HFF-Myc (cell line): ENCODE results near the gene SLC22A12.

Experiments used
- DNase-seq: peaks from one replicate; pipeline ENCODE4 v3.0.0-alpha.2; 2011; ENCODE audit warnings: low read depth; ENCODE audit errors: extremely low read depth
- H3K4me3 ChIP-seq: replicated peaks from 2 replicates; pipeline ENCODE4 v1.5.1; 2011; ENCODE audit warnings: low read depth, mild to moderate bottlenecking, control low read depth, low read length
- TF ChIP-seq, protein P1 (sequence below): IDR thresholded peaks from 2 replicates; pipeline ENCODE4 v1.5.1; 2012; ENCODE audit warnings: mild to moderate bottlenecking, low read depth, low read length, control low read depth; ENCODE audit errors: missing control alignments

SLC22A12 gene

DNA sequence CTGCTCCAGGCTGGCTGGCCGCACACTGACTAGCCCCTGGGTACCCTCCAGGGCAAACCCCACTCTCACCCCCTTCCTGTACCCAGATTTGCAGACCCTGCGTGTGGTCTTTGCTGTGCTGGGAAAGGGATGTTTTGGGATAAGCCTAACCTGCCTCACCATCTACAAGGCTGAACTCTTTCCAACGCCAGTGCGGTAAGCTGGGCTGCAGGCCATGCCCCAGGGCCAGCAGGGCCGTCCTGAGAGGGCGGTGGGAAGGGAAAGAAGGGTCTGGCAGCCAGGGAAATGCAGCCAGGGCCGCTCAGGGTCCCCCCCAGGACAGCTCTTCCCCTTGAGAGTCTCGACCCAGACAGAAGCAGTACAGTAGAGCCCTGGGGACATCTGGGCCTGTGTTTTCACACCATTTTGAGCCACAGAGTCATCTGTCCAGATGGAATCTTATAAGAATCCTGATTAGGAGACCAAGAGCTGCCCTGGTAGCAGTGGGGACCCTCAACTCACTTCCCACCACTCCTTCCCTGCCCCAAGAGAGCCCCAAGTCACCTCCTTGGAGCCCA lies 22.4 kb upstream of the SLC22A12 start:
- TF ChIP-seq, protein P1, sequence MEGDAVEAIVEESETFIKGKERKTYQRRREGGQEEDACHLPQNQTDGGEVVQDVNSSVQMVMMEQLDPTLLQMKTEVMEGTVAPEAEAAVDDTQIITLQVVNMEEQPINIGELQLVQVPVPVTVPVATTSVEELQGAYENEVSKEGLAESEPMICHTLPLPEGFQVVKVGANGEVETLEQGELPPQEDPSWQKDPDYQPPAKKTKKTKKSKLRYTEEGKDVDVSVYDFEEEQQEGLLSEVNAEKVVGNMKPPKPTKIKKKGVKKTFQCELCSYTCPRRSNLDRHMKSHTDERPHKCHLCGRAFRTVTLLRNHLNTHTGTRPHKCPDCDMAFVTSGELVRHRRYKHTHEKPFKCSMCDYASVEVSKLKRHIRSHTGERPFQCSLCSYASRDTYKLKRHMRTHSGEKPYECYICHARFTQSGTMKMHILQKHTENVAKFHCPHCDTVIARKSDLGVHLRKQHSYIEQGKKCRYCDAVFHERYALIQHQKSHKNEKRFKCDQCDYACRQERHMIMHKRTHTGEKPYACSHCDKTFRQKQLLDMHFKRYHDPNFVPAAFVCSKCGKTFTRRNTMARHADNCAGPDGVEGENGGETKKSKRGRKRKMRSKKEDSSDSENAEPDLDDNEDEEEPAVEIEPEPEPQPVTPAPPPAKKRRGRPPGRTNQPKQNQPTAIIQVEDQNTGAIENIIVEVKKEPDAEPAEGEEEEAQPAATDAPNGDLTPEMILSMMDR: no peak
- DNase-seq: no peak
- H3K4me3 ChIP-seq: no peak overlapping the region

DNA sequence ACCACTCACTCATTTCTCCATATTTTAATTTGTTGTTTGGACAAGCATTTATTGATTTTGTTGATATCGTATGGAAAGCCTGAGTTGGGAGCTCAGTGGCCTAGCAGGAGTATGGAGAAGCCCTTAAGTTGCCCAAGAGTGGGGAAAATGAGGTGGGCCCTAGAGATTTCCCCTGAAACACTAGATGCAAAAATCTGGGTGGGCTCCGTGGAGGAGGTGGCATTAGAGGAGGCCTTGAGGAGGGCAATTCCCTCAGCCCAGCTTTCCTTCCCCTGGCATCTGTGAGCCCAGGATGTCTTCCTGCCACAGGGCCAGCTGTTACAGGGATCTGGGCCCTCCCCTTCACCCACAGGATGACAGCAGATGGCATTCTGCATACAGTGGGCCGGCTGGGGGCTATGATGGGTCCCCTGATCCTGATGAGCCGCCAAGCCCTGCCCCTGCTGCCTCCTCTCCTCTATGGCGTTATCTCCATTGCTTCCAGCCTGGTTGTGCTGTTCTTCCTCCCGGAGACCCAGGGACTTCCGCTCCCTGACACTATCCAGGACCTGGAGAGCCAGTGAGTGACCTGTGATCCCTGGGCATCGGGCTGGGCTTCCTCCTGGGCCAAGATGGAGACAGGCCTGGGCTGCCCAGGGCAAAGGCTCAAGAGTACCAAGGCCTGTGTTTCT lies 21.6 kb upstream of the SLC22A12 start:
- TF ChIP-seq, protein P1: no peak
- no peak overlapping the region for H3K4me3 ChIP-seq
- DNase-seq: no peak

DNA sequence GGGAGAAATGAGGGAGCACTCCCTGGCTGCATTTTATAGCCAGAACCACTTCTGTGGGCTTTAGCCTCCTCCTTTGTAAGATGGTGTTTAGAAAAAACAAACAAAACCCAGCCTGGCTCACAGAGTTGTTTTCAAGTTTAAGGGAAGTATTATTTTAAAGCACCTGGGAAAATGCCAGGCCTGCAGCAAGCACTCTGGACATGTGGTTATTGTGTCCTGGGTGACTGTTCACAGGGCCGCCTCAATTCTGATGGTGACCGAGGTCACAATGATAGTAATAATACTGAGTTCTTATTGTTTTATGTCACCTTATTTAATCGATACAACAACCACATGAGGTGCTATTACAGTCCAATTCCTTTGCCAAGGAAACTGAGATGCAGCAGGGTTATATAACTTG lies 20.7 kb upstream of the SLC22A12 start:
- H3K4me3 ChIP-seq: no peak overlapping the region
- DNase-seq: no peak
- TF ChIP-seq, protein P1: no peak

DNA sequence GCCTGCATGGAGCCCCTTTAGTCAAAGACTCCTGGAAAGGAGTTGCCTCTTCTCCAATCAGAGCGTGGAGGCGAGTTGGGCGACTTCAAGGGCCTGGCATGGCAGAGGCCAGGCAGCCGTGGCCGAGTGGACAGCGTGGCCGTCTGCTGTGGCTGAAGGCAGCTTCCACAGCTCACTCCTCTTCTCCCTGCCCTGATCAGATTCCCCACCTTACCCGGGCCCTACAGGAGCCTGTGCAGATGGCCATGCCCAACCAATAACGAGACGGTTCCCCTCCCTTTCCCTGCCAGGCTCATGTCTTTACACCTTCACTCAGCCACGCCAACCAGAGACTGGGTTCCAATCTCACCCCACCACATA lies 20.0 kb upstream of the SLC22A12 start:
- no peak overlapping the region for H3K4me3 ChIP-seq
- no peak for DNase-seq
- TF ChIP-seq, protein P1: no peak

DNA sequence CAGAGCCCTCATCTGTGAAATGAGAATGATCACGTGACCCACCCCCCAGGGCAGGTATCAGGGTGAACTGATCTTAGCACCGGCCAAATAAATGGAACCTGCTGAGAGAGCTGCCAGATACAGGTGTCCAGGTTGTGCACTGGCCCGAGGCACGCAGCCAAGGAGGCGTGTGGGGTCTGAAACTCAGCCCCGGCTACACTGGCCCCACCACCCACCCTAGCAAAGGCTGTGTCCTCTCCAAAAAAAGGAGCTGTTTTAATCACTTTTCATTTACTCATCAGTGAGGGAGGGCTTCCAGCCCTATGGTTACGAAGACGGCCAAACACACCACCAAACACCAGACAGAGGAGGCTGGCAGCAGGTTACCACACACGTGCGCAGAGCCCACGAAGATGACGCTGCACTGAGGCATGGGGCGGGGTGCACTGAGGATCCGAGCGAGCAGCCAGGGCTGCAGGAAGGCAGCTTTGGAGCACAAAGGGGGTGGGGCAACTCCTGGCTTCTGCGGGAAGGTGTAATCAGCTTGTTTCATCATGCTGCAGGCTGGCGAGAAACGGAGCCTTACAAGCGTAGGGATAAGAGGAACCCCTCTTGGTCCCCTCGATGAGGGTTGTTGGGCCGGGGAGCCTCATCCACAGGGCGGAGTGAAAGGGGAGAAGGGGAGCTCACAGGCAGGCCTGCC lies 19.5 kb upstream of the SLC22A12 start:
- no peak for DNase-seq
- H3K4me3 ChIP-seq: no peak overlapping the region
- TF ChIP-seq, protein P1: no peak

DNA sequence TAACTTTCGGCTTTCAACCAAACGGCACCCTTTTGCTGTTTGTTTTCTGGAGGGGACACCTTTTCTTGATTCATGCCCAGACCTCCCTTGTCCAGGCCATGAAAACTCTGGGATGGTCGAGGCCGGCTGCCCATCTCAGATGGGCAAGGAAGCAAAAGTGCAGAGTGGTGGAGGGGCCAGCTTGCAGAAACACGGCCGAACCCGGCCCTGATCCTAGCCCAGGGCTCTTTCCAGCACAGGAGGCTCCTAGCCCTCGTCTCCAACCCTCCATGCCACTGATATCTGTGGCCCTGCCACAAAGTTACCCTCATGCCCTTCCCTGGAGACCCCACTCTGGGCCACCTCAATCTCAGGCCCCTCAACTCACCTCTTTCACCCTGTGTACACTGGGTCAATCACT lies 18.9 kb upstream of the SLC22A12 start:
- no peak for DNase-seq
- no peak overlapping the region for H3K4me3 ChIP-seq
- TF ChIP-seq, protein P1: no peak
